ENCODE data around the gene ARHGDIA. TPM values are rescaled to one million over a fixed set of nuclear protein-coding genes. Genes with fewer than 3 reads are reported as not detected.

Gene ARHGDIA
- total and polyA plus RNA-seq, 8 donors: 99.5 to 225 (median 160) TPM

- Histone ChIP-seq H3K4me3 (peak overlapping the region in 1 of 4 donors; percentile 10), H3K36me3 (peaks cover 0 to 16% (median 10%) of the 10 kb centered on the region in 3 donors), H3K9me3 (no peaks in the 10 kb centered on the region), H3K4me1 (peaks cover 36 to 60% (median 39%) of the 10 kb centered on the region in 3 donors), H3K27me3 (no peaks in the 10 kb centered on the region), H3K27ac (peak overlapping the region; percentile 70 to 96 (median 80))
- DNase-seq (peak; percentile 95 to 99 (median 98)), FAIRE-seq (no peak), ATAC-seq (peak; percentile 46 to 61 (median 53))
- TF ChIP-seq, protein P1, sequence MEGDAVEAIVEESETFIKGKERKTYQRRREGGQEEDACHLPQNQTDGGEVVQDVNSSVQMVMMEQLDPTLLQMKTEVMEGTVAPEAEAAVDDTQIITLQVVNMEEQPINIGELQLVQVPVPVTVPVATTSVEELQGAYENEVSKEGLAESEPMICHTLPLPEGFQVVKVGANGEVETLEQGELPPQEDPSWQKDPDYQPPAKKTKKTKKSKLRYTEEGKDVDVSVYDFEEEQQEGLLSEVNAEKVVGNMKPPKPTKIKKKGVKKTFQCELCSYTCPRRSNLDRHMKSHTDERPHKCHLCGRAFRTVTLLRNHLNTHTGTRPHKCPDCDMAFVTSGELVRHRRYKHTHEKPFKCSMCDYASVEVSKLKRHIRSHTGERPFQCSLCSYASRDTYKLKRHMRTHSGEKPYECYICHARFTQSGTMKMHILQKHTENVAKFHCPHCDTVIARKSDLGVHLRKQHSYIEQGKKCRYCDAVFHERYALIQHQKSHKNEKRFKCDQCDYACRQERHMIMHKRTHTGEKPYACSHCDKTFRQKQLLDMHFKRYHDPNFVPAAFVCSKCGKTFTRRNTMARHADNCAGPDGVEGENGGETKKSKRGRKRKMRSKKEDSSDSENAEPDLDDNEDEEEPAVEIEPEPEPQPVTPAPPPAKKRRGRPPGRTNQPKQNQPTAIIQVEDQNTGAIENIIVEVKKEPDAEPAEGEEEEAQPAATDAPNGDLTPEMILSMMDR (IDR thresholded peaks at IDR 0.05): no peak
- intact Hi-C loops (cut with DNase I): no loop called here
- 23 to 36% methylated on average over 16 to 18 of the region's 18 CpGs for WGBS, 2 donors
Measured at GRCh38 chr17:81865733-81866439, 5.3 kb downstream of the ARHGDIA start.

GRCh38 chr17:81865358-81865732 lies 5.8 kb downstream of the ARHGDIA start:
- no peak overlapping the region for H3K4me3 ChIP-seq
- no peaks in the 10 kb centered on the region for H3K9me3 ChIP-seq
- TF ChIP-seq, protein P1 (IDR thresholded peaks at IDR 0.05): no peak
- DNase-seq (no peak), ATAC-seq (no peak), FAIRE-seq (no peak)
- intact Hi-C loops (cut with DNase I): no loop called here
- peak overlapping the region; percentile 70 to 96 (median 78) for H3K27ac ChIP-seq
- peaks cover 36 to 60% (median 39%) of the 10 kb centered on the region in 3 donors for H3K4me1 ChIP-seq
- H3K27me3 ChIP-seq: no peaks in the 10 kb centered on the region
- peaks cover 0 to 16% (median 10%) of the 10 kb centered on the region in 3 donors for H3K36me3 ChIP-seq
- 46 to 63% methylated on average over 8 of the region's 8 CpGs for WGBS, 2 donors

DNA sequence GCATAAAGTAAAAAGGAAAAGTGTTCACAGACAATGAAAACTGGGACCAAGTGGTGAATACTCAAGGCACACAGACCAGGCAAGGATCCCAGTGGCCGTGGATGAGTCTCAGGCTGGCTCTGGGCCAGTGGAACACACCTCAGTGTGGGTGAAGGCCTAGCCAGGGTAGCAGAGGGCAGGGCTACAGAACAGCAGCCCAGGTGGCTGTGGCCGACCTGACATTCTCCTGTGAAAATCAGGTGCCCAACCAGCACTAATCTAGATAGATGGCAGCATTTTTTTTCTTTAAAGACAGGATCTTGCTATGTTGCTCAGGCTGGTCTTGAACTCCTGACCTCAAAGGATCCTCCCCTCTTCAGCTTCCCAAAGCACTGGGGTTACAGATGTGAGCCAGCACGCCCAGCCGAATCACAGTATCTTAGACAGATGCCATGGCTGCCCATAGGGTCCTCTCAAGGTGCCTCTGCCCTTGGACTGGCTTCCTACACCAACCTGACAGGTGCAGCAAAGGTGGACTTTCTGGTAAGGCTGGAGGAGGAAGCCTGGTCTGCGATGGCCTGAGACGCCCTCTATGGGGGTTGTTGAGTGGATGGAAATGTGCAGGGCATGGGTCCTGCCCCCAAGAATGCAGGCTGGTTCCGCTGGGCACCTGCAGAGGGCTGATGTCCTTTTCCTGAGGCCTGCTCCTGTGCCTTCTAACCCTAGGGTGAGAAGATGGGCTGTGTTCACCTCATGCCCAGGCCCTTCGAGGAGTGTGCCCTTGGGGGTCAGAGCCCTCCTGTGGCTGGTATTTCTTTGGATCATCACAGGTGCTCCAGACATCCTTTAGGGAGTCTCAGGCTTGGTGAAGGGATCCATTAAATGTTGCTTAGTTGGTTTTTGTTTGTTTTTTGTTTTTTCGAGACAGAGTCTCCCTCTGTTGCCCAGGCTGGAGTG lies 7.0 kb downstream of the ARHGDIA start:
- Histone ChIP-seq H3K27ac (peak overlapping the region in 3 of 4 donors; percentile 28 to 78 (median 33)), H3K4me1 (peaks cover 31 to 52% (median 36%) of the 10 kb centered on the region in 3 donors), H3K4me3 (peak overlapping the region in 1 of 4 donors; percentile 64), H3K36me3 (peaks cover 0 to 11% (median 10%) of the 10 kb centered on the region in 3 donors), H3K27me3 (no peaks in the 10 kb centered on the region), H3K9me3 (no peaks in the 10 kb centered on the region)
- ATAC-seq: no peak
- peak in 4 of 6 donors; percentile 47 to 78 (median 62) for DNase-seq
- TF ChIP-seq, protein P1 (IDR thresholded peaks at IDR 0.05): no peak
- FAIRE-seq: no peak
- intact Hi-C loops (cut with DNase I): no loop called here
- WGBS, 2 donors: 44 to 56% methylated on average over 9 of the region's 9 CpGs

DNA sequence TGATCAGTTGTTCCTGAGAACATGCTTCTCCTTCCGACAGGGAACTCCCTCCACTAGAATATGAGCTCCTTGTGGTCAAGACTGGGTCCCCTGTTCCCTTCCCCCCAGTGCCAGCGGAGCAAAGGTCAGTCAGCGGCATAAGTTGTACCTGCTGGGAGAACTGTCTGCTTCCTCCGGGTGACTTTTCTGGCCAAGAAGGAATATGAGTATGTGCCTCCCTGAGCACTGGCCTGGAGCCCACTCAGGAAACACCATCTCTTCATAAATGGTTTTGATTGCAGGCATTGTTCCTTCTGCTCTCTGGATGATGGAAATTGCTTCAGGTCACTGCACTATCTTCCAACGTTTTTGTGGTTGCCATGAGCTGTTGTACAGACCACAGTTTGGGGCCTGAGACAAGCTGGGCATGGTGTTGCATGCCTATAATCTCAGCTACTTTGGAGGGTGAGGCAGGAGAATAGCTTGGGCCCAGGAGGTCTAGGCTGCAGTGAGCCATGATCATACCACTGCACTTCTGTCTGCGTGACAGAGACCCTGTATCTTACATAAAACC lies 7.9 kb downstream of the ARHGDIA start:
- no peak for FAIRE-seq
- TF ChIP-seq, protein P1 (IDR thresholded peaks at IDR 0.05): no peak
- Histone ChIP-seq H3K27me3 (no peaks in the 10 kb centered on the region), H3K36me3 (peaks cover 0 to 9% (median 8%) of the 10 kb centered on the region in 3 donors), H3K4me1 (peaks cover 27 to 51% (median 34%) of the 10 kb centered on the region in 3 donors), H3K9me3 (no peaks in the 10 kb centered on the region), H3K27ac (peak overlapping the region; percentile 91 to 98 (median 96)), H3K4me3 (peak overlapping the region in 2 of 4 donors; percentile 64 to 70)
- ATAC-seq: no peak
- peak in 2 of 6 donors; percentile 50 to 54 for DNase-seq
- intact Hi-C loops (cut with DNase I): no loop called here
- 44 to 51% methylated on average over 6 of the region's 6 CpGs for WGBS, 2 donors
